GM21367 (cell line): ENCODE data around the gene UNC13A.

ENCODE experiments used
- ATAC-seq: cut with Tn5 transposase; IDR thresholded peaks from one replicate; pipeline ENCODE4 v1.9.1; 2021; ENCODE audit not compliant: unreplicated experiment

UNC13A gene

GRCh38 chr19:17673937-17674799 is 14.0 kb downstream of the UNC13A start:
- ATAC-seq, result no peak

- ATAC-seq, result no peak
These were observed 16.2 kb downstream of the UNC13A start for GRCh38 chr19:17671906-17672305.

- no peak for ATAC-seq
These were observed 18.7 kb downstream of the UNC13A start for GRCh38 chr19:17669419-17669818.

DNA sequence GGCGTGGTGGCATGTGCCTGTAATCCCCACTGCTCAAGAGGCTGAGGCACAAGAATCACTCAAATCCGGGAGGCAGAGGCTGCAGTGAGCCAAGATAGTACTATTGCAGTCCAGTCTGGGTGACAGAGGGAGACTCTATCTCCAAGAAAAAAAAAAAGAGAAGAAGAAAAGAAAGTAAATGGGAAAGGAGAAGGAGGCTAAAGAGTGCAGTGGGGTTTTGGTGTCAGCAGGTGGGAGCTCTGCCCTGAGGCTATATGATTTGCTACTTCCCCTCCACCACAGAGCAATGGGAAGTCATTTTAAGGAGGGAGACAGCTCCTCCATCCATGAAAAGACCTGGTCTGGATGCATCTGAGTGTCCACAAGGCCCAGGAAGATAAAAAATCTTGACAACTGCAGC is 23.1 kb downstream of the UNC13A start:
- no peak for ATAC-seq

GRCh38 chr19:17659996-17660395 is 28.2 kb downstream of the UNC13A start:
- ATAC-seq, result no peak

DNA sequence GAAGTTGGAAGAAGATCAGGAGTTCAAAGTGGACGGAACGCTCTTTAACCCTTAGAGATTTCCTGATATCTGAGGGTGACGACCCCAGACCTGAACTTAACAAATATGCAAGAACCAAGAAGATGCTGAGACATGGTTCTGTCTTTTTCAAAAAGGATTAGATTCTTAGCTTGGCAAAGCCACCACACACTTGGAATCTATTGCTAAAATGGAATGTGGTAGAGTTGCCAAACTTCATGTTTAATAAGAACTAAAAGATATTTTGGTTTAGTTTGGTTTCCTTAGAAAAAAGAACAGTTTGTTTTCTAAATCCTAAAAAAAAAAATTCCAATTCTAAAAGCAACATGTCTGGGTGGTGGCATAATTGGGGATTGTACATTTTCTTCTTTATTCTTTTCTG is 29.5 kb downstream of the UNC13A start:
- ATAC-seq, result no peak

DNA sequence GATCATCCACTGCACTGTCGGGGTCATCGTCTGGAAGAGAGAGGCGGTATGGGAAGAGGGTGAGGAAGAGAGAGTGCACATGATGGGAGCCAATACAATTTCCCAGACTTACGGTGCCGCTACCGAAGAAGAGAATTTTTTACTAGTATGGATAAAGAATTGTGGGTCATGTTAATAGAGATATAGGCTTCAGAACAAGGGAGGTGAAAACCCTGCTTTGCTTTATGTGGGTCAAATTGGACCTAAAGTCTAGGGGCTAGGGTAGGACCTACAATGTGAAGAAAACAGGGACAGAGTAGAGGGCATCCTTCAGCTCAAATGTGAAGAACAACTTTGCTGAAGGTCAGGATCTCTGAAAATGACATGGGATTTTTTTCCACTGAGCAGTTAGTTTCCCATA is 29.9 kb downstream of the UNC13A start:
- ATAC-seq, result no peak

- no peak for ATAC-seq
These were observed 31.2 kb downstream of the UNC13A start for GRCh38 chr19:17656970-17657369.

DNA sequence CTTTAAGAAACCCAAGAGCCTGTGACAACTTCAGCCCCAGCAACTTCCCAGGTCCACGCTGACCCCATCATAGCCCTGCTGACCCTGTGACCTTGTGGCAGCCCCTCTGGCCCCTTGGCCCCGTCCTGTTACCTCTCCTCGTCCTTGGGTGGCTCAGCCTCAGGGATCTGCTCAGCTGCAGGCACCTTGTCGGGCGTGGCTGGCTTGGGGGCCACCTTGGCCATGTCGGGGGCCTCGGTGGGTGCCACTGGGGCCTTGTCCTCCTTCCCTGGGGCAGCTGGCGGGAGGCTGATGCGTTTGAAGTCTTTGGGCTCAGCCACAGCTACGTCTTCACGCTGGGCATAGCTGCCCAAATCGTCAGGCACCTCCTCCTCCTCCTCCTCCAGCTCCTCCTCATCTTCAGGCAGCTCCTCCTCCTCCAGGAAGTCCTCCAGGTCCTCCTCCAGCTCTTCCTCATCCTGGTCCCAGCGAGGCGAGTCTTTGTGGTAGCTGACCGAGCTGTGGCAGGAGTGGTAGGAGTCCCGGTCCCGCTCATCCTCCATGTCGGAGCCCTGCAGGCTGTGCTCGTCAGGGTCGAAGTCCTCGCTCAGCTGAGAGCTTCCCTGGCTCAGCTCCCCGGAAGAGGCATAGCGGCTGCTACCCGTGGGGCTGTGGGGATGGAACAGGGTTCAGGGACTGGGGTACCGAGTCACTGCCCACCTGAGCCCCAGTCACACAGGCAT is 32.2 kb downstream of the UNC13A start:
- ATAC-seq, result no peak

DNA sequence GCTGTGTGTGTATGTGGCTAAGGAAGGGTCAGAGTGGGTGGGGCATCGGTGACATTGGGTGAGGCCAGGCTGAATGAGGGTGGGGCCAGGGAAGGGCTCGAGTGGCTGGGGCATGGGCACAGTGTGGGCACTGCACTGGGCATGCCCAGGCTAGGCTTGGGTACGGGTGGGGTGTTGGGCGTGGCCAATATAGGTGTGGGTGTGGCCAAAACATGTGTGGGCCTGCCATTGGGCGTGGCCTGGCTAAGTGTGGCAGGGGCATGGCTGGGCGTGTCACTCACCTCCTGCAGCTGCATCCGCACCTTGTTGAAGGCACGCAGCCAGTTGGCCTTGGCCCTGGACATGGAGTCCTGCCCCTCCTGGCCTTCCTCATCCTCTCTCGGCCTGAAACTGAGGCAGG is 33.2 kb downstream of the UNC13A start:
- no peak for ATAC-seq

DNA sequence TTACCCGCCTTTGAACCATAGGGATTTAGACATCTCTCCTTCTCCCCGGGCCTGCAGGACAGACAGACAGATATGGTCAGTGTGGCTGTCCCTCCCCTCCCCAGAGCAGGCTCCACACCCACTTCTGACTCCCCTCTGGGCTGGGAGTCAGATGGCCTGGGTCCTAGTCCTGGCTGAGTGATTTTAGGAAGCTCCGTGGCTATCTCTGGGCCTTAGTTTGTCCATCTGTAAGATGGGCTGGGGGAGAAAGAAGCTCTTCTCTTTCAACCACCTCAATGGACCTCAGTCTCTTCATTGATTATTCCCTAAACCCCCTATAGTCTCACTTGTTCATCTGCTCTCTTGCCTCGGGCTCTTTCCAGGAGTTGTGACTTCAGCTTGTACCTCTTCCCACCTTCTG is 35.5 kb downstream of the UNC13A start:
- no peak for ATAC-seq

- no peak for ATAC-seq
These were observed 39.4 kb downstream of the UNC13A start for GRCh38 chr19:17648786-17649185.

DNA sequence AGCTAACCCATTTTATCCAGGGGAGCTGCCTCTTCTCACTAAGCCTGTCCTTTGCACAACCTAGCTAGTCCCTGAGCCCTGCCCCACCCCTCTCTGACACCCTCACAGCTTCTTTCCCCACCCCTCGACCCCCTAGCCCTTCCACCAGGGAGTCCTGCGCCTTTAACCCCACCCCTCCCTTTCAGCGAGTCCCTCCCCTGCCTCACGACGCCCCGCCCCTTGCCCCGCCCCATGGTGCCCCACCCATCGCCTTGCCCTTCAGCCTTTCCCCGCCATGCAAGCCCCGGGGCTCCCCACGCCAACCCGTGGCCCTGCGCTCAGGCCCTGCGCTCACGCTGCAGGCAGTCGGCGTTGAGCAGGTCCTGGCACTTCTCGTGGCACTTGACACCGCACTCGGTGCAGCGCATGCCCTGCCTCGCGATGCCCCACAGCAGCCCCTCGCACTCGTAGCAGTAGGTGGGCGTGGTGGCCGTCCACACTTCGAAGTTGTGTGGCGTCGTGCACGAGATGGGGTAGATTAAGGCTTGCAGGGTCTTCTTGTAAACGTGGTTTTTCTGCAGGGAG is 40.0 kb downstream of the UNC13A start:
- no peak for ATAC-seq

GRCh38 chr19:17647071-17648020 is 40.8 kb downstream of the UNC13A start:
- ATAC-seq, result no peak

- ATAC-seq, result no peak
These were observed 41.7 kb downstream of the UNC13A start for GRCh38 chr19:17646441-17646840.

- no peak for ATAC-seq
These were observed 42.7 kb downstream of the UNC13A start for GRCh38 chr19:17645339-17645963.

DNA sequence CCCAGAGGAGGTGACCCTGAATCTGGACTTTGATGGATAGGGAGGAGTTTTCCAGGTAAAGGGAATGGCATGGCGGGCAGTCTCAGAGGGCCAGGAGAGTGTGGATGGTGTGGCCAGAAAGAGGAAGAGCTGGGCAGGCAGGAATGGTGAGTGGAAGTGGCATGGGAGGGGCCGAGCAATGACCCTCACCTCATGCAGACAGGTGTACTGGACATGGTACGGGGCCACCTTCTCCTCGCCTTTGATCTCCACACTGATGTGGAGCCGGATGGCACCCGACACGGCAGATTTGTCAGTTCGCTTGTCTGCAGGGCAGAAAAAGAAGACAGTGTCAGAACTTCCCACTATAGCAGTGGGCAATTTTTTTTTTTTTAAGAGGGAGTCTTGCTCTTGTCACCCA is 45.5 kb downstream of the UNC13A start:
- ATAC-seq, result no peak

- no peak for ATAC-seq
These were observed 46.3 kb downstream of the UNC13A start for GRCh38 chr19:17641846-17642245.

- ATAC-seq, result no peak
These were observed 47.0 kb downstream of the UNC13A start for GRCh38 chr19:17641181-17641580.

GRCh38 chr19:17633700-17634099 is 54.5 kb downstream of the UNC13A start:
- ATAC-seq, result no peak
